ENCODE results near the gene PLD5. TPM values are rescaled to one million over a fixed set of nuclear protein-coding genes. Genes with fewer than 3 reads are reported as not detected.

Gene PLD5
- total and polyA plus RNA-seq, 2 donors: 0.16 to 0.58 TPM

DNA sequence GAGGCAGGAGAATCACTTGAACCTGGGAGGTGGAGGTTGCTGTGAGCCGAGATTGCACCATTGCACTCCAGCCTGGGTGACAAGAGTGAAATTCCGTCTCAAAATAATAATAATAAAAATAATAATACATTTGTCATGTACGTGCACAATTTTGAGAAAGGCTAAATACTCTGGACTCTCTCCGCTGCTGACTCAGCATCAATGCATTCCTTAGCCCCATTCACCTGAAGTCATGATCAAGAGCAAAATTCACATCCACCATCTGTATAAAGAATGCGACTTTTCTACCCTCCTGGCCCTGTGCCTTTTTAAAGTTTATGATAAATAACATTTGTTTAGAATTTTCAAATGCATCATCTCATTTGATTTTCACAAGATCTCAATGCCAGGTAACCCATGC, 490.1 kb downstream of the PLD5 start:
- no peak overlapping the region for H3K27ac ChIP-seq (ENCODE audit: low read depth)
- H3K36me3 ChIP-seq (ENCODE audit: insufficient read depth): no peaks in the 10 kb centered on the region
- no peak overlapping the region for H3K4me3 ChIP-seq (ENCODE audit: low read depth, low read length)
- no peaks in the 10 kb centered on the region for H3K4me1 ChIP-seq (ENCODE audit: insufficient read depth)
- WGBS: 90% methylated on average over 5 of the region's 5 CpGs
- DNase-seq (ENCODE audit: extremely low spot score): no peak

DNA sequence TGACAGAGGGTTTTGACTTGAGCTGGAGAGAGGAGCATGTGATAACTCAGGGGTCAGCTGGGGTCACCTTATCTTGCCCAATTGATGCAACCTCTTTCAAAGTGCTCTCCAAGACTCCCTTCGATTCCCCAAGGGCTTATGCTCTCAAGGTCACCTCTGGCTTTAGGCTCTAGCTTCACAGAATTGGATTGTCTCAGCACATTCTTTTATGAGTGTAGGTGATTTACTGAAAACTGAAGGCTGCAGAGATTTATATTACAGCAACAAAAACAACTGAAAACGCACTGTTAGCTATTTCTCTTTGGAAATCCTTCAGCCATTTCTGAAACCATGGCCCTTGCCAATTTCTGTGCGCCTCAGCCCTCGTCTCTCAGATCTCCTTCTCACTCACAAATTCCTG, 491.1 kb downstream of the PLD5 start:
- DNase-seq (ENCODE audit: extremely low spot score): no peak
- no peak overlapping the region for H3K4me3 ChIP-seq (ENCODE audit: low read depth, low read length)
- H3K27ac ChIP-seq (ENCODE audit: low read depth): no peak overlapping the region
- no peaks in the 10 kb centered on the region for H3K4me1 ChIP-seq (ENCODE audit: insufficient read depth)
- 25% methylated on average over 4 of the region's 4 CpGs for WGBS
- no peaks in the 10 kb centered on the region for H3K36me3 ChIP-seq (ENCODE audit: insufficient read depth)

Small RNA genes within 50 kb of the gene (small RNA-seq; reads per million reads assigned to genes)
- gene AL360271.2 (not detected), gene RN7SKP12 (not detected)
